HG02798 (cell line): Measurements from ENCODE around the gene VSX1.

Experiments
- ATAC-seq: cut with Tn5 transposase; IDR thresholded peaks from one replicate; pipeline ENCODE4 v1.9.1; 2021; ENCODE audit warnings: mild to moderate bottlenecking; ENCODE audit not compliant: unreplicated experiment, poor library complexity

VSX1 gene

DNA sequence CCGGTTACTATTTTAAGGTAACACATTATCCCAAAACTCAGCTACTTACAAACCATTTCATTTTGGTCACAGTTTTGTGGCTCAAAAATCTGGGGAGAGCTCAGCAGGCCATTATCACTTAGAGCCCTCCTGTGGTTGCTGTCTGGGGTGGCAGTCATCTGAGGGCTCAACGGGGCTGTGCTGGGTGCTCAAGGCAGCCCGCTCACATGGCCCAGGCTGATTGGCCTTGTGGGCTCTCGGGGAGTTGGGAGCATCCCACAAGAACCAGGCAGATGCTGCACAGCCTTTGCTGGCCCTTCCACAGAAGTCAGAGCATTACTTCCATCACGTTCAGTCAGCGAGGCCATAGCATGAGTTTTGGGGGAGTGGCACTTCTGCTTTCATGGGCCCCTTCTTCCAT, 6.3 kb upstream of the VSX1 start:
- no peak for ATAC-seq

DNA sequence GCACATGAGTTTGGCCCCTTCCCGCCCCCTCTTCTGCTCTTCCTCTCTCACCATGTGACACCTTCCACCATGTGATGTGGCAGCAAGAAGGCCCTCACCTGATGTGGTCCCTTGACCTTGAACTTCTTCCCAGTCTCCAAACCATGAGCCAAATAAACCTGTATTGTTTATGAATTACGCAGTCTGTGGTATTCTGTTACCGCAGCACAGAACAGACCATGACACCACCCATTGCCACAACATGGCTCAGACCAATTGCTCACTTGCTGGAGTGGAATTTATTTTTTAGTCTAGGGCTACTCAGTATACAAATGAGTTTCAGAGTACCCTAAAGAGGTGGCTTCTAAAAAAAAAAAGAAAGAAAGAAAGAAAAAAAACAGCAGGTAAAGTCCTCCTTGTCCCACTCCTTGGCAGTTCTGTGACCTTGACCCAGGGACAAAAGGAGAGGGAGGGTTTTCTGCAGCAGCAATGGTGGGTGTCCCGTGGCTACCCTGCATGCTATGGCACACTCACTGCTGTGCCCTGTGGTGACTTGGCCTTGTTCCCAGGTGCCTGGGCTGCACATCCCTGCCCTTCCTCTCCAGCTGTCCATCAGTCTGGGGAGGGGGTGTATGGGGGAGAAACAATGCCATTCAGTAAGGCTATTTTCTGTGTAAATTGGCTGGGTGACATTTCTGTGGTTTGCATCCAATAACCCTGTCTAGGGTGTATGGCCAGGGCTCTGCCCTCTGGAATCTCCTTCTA, 5.4 kb upstream of the VSX1 start:
- no peak for ATAC-seq

GRCh38 chr20:25085756-25086495, 4.0 kb upstream of the VSX1 start:
- no peak for ATAC-seq

- no peak for ATAC-seq
Observed at GRCh38 chr20:25084626-25085187, 2.8 kb upstream of the VSX1 start.

- ATAC-seq = no peak
Observed at GRCh38 chr20:25083773-25084625, 2.1 kb upstream of the VSX1 start.

GRCh38 chr20:25083141-25083772, 1.3 kb upstream of the VSX1 start:
- no peak for ATAC-seq

DNA sequence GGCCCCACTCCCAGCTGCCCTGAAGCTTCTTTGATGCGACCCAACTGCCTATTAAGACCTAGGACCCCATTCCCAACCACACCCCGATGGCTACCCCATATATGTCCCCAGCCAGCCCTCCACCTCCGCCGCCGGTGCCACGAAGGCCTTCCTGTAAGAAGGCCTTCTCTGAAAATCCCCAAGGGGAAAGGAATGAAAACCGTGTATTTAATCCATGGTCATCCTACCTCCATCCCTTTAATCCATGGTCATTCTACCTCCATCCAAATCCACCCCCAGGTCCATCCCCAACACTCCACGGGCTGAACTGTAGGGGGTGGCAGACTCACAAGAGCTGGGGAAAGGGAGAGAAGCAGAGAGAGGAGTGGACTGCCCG, 545 bp upstream of the VSX1 start:
- ATAC-seq = no peak

GRCh38 chr20:25081065-25081729, 744 bp downstream of the VSX1 start:
- ATAC-seq = no peak

GRCh38 chr20:25079171-25079570, 2.8 kb downstream of the VSX1 start:
- ATAC-seq = no peak

DNA sequence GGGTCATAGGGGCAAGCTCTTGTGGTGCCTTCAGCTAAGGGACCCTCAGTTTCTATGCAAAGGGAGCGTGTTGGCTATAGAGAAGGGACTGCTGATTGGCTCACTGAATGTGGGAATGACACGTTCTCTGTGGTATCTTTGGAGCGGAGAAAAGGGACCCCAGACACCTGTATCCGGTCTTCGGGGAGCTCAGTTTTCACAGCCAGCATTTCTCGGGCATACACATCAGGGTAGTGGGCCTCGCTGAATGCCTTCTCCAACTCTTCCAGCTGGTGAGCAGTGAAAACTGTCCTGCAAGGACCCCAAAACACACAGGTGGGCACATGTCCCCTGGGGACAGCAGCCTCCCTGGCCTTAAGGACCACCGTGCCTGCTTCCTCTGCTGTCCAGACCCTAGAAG, 3.3 kb downstream of the VSX1 start:
- no peak for ATAC-seq

GRCh38 chr20:25077610-25078169, 4.3 kb downstream of the VSX1 start:
- no peak for ATAC-seq

GRCh38 chr20:25076731-25077609, 5.0 kb downstream of the VSX1 start:
- no peak for ATAC-seq

DNA sequence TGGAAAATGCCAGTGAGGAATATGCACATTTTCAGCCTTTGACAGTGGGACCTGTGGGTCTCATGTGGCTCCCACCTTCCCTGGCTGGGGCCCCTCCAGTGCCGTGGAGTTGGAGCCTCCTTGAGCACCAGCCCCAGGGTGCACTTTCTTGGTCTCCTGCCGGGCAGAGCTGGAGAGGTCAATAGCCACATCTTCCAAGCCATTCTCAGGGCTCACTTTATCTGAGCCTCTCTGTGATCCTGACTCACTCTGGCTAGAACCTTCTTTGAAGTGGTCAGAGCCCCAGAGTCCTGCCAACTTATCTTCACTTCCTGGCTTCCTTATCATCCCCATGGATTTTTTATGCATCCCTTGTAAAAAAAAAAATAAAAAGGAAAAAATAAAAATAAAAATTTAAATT, 5.7 kb downstream of the VSX1 start:
- no peak for ATAC-seq

GRCh38 chr20:25073544-25073943, 8.4 kb downstream of the VSX1 start:
- no peak for ATAC-seq

DNA sequence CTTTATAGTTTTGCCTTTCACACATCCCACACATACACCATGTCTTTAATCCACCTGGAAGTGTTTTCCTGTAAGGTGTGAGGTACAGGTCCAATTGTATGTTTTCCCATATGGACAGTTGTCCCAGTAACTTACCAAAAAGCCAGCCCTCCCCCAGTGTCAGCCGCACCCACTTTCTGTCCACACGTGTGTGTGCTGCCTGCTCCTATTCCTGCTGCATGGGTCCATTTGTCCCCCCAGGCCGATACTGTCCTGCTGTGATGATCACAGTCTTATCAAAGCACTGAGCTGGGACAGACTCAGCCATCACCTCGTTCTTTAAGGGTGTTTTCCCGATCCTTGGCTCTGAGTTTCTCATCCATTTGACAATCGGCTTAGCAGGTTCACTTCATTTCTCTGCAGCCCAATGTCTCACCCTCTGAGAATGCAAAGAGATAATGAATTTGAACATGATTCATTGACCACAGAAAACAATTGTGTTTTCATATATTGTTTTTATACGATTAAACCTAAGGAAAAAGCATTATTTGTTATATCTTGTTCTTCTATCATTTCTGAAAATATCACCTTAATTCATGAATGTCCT, 9.6 kb downstream of the VSX1 start:
- ATAC-seq = no peak

- no peak for ATAC-seq
Observed at GRCh38 chr20:25071734-25072133, 10.2 kb downstream of the VSX1 start.

GRCh38 chr20:25070821-25071473, 11.0 kb downstream of the VSX1 start:
- no peak for ATAC-seq
